Activated CD4-positive, alpha-beta memory T cell treated with anti-CD3 and anti-CD28 coated beads for 36 hours (primary cell): ENCODE measurements around the gene VANGL2. TPM values are rescaled to one million over a fixed set of nuclear protein-coding genes. Genes with fewer than 3 reads are reported as not detected.
A peak's percentile ranks its signal among the peaks of the same experiment; 100 is the strongest.

Experiments
- CTCF ChIA-PET: fragments of 350-600 bp; sonication (Branson Sonifier 250); formaldehyde crosslinking; loops from one replicate; lab custom pipeline; 2021; ENCODE audit warnings: antibody characterized with exemption, inconsistent platforms; lab: Charles Lee
- POLR2A ChIA-PET: fragments of 350-600 bp; sonication (Branson Sonifier 250); formaldehyde crosslinking; loops from one replicate; lab custom pipeline; 2021; ENCODE audit warnings: antibody characterized with exemption; lab: Charles Lee
- DNase-seq: peaks from one replicate; pipeline ENCODE4 v3.0.0-alpha.2; 2020
- H3K27ac Mint-ChIP-seq: one replicate; pipeline ENCODE4 v1.8.0; 2021; ENCODE audit warnings: mixed read lengths
- H3K27me3 Mint-ChIP-seq: one replicate; pipeline ENCODE4 v1.8.0; 2021; ENCODE audit warnings: mixed read lengths
- H3K36me3 Mint-ChIP-seq: one replicate; pipeline ENCODE4 v1.8.0; 2021; ENCODE audit warnings: mixed read lengths
- H3K4me1 Mint-ChIP-seq: one replicate; pipeline ENCODE4 v1.8.0; 2021; ENCODE audit warnings: low read depth, mixed read lengths
- H3K4me3 Mint-ChIP-seq: one replicate; pipeline ENCODE4 v1.8.0; 2021; ENCODE audit warnings: mild to moderate bottlenecking, mixed read lengths
- H3K9me3 Mint-ChIP-seq: one replicate; pipeline ENCODE4 v1.8.0; 2021; ENCODE audit warnings: mixed read lengths
- intact Hi-C: fragments of 100-400 bp; cut with micrococcal nuclease; formaldehyde crosslinking; loops from one replicate; pipeline ENCODE4 v1.15.1; 2023
- total RNA-seq, 2 experiments: library from RNA; stranded (reverse); gene quantifications; one replicate each; pipeline ENCODE4 v1.2.3, GENCODE V29; 2021

VANGL2 gene
- total RNA-seq, 2 experiments from 2014 or later, result not detected

DNA sequence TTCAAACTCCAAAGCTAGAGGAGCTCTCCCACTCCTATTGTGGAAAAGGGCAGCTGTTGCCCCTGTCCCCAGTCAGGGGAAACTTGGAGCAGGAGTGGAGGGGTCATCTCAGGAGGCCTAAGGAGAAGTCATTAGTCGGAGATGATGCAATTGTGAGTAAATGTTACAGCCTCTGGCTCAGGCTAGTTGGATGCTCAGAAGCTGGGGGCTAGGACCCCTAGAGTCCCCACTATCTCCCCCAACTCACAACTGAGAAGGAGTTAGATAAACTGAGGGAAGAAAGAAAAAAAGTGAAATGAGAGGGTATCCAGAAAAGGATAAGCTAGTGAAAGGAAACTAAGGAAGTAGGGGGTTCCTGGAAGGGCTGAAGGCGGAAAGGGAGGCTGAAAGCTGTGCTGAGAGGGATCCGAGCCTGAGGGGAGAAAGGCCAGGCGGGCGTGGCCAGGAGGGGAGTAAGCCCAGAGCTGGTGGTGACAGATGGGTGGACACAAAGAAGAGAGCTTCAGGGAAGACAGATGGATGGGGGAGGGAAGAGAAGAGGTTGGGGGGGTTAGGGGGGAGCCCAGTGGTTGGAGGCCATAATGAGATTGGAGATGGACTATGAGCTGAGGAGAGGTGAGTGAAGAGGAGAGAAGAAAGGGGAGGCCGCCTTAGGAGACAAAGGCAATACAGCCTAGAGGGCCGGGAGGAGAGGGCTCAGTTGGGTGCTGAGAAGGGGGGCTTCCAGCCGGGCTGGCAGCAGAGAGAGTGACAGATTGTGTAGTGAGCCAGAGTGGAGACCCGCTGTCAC is 38.0 kb upstream of the VANGL2 start:
- H3K9me3 Mint-ChIP-seq, result no peaks in the 10 kb centered on the region
- peaks cover 11% of the 10 kb centered on the region for H3K36me3 Mint-ChIP-seq
- H3K27ac Mint-ChIP-seq, result peak overlapping the region; percentile 68
- POLR2A ChIA-PET, result no interaction called here
- CTCF ChIA-PET, result interaction anchor here (1.2 to 2.5 kb wide), 3 partner anchors 10 to 277 kb away, joined by 3 to 9 read pairs (median 4); no protein-coding TSS in a partner anchor
- H3K4me1 Mint-ChIP-seq, result peaks cover 2% of the 10 kb centered on the region
- H3K27me3 Mint-ChIP-seq, result no peaks in the 10 kb centered on the region
- DNase-seq, result no peak
- no peak overlapping the region for H3K4me3 Mint-ChIP-seq
- intact Hi-C loops, result no loop called here

DNA sequence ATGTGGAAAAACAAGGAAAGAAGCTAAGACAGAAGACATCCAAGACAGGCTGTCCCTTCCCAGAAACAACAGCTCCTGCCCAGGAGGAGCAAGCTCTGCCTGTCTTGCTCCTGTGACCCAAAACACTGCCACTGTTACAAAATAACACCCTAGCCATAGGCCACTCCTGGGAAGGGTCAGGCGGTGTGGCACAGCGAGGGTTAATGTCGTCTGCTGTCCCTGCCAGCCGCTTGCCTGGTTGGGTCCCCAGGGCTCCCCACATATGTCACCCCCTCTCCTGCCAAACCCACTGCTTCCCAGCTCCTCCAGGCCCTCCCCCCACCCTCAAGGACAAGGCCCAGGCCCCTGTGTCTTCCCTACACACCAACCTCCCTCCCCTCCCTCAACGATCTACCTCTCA is 37.4 kb upstream of the VANGL2 start:
- POLR2A ChIA-PET, result no interaction called here

DNA sequence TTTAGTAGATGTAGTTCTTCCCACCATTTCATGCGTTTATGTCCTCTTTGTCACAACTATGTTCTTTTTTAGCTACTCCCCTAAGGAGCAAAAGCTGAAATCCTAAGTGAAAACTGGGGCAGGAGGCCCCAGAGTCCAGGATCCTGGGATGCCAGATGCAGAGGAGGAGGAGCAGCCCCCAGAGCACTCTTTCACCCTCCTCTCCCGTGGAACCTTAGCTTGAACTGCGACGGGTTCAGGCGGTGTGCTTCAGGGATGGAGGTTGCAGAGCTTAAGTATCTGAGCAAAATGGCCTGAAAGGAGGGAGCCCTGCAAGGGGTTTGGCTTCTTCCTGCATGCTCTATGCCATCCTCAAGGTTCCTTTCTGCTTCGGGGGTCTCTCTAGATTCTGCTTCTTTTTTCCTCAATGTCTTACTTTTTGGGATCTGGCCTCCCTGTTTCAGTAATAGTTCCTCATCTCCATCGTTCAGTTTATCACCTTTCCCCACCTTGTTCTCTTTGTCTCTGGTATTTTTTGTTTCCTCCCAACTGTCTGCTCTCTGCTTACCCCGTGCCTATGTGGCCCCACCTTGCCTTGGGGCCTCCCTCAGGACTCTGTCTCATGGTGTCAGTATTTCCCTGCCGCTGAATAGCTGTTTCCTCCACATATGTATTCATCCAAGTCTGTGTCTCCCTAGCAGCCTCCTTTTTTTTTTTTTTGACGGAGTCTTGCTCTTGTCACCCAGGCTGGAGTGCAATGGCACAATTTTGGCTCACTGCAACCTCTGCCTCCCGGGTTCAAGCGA is 36.2 kb upstream of the VANGL2 start:
- CTCF ChIA-PET, result interaction anchor here (1.4 to 2.5 kb wide), 3 partner anchors 9 to 13 kb away, joined by 4 to 9 read pairs (median 4); no protein-coding TSS in a partner anchor
- Mint-ChIP-seq H3K36me3 (peaks cover 1% of the 10 kb centered on the region), H3K9me3 (no peaks in the 10 kb centered on the region), H3K27ac (no peak overlapping the region), H3K4me1 (peaks cover 2% of the 10 kb centered on the region), H3K4me3 (no peak overlapping the region), H3K27me3 (no peaks in the 10 kb centered on the region)
- intact Hi-C loops, result no loop called here
- POLR2A ChIA-PET, result no interaction called here
- DNase-seq, result no peak

More for the DNA sequence above, 37.4 kb upstream of the VANGL2 start:
- CTCF ChIA-PET, result interaction anchor here (1.2 to 2.5 kb wide), 3 partner anchors 11 to 277 kb away, joined by 3 to 9 read pairs (median 4); no protein-coding TSS in a partner anchor
- Mint-ChIP-seq H3K4me3 (no peak overlapping the region), H3K27me3 (no peaks in the 10 kb centered on the region), H3K36me3 (peaks cover 10% of the 10 kb centered on the region), H3K4me1 (peaks cover 2% of the 10 kb centered on the region), H3K27ac (no peak overlapping the region), H3K9me3 (no peaks in the 10 kb centered on the region)
- intact Hi-C loops, result no loop called here
- DNase-seq, result no peak

DNA sequence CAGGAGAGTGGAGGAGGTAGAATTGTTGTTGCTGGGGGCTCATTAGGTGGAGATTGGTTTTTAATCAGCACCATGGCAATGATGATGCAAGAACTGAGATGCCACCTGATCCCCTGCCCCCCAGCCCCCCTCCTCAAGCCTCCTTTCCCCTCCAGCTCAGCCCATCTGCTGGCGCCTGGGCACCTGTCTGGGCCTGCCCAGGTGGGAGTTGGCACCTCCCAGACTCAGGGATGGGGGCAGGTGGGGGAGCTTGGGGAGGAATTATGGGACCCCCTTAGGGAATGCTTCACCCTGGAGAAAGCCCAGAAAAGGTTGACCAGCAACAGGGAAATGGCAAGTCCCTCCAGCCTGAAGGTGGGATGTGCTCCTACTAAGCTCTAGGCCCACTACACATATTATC is 35.0 kb upstream of the VANGL2 start:
- Mint-ChIP-seq H3K4me3 (no peak overlapping the region), H3K9me3 (no peaks in the 10 kb centered on the region), H3K27me3 (no peaks in the 10 kb centered on the region), H3K36me3 (no peaks in the 10 kb centered on the region), H3K4me1 (peaks cover 2% of the 10 kb centered on the region), H3K27ac (no peak overlapping the region)
- ChIA-PET CTCF (interaction anchor here (1.4 kb wide), 1 partner anchor 12 kb away, joined by 6 read pairs; no protein-coding TSS in a partner anchor), POLR2A (no interaction called here)
- no peak for DNase-seq
- intact Hi-C loops, result no loop called here

DNA sequence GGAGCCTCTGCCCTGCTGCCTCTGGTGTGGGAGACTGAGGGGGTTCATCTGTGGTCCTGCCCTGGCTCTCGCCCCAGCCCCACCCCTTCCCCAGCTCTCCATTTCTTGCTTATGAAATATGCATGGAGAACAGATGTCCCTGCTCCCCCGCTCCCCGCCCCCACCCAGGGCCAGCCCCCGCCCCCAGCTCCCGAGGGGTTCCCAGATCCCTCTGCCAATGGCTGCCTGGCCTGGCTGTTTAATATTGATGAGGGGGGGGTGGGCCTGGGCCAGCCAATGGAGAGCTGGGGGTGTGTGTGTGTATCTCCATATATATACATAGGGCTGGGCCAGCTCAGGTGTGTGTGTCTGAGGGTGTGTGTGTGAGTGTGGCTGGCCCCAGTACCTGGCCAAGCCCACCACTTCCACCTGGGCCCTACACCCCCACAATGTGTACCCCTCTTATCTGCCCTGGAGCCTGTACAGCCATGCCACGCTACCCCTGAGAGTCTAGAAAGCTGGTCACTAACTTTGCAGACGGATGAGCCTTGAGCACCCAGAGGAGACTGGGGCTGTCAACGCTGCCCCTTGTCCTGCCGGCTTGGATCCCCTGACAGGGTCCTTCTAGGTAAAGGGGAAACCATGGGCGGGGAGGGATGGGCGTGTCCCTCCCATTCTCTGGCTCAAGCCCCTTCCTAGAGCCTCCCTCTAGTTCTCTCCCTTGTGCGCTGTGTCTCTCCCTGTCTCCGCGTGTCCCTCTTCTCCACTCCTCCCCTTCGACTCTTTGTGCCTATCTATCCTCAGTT is 33.4 kb upstream of the VANGL2 start, which contains the start of gene NHLH1:
Gene NHLH1, plus strand, starts transcription at position 341 of the 785 bp plus-strand sequence. CDS start 3,661 bp downstream, outside the sequence.
- CTCF ChIA-PET, result interaction anchor here (1.4 to 2.1 kb wide), 2 partner anchors 10 kb away, joined by 6 read pairs; no protein-coding TSS in a partner anchor
- no peaks in the 10 kb centered on the region for H3K36me3 Mint-ChIP-seq
- DNase-seq, result no peak
- no peak within 1 kb of the TSS for H3K27ac Mint-ChIP-seq
- POLR2A ChIA-PET, result no interaction called here
- no peaks in the 10 kb centered on the region for H3K27me3 Mint-ChIP-seq
- H3K4me3 Mint-ChIP-seq, result no peak within 1 kb of the TSS
- intact Hi-C loops, result no loop called here
- no peaks in the 10 kb centered on the region for H3K9me3 Mint-ChIP-seq
- H3K4me1 Mint-ChIP-seq, result peaks cover 2% of the 10 kb centered on the region

DNA sequence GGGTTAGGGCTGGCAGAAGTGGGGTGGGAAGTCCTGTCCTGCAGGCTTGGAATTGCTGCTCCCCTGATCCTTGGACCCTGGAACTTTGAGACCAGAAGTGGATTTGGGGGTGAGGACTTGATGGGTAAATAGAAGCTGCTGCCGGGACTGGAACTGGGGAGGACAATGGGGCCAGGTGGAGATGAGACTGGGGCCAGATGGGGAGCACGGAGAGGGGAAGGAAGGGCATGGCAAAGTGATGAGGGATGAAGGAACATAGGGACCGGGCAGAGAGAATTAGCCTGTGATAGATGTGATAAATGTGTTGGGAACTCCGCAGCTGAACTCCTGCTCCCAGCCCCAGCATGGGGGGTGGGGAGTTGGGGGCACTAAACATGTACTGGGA is 32.9 kb upstream of the VANGL2 start:
- Mint-ChIP-seq H3K9me3 (no peaks in the 10 kb centered on the region), H3K27ac (no peak overlapping the region), H3K4me1 (no peaks in the 10 kb centered on the region), H3K27me3 (no peaks in the 10 kb centered on the region), H3K4me3 (no peak overlapping the region), H3K36me3 (no peaks in the 10 kb centered on the region)
- intact Hi-C loops, result no loop called here
- POLR2A ChIA-PET, result interaction anchor here (0.5 kb wide), 1 partner anchor 21 kb away, joined by 3 read pairs; no protein-coding TSS in a partner anchor
- DNase-seq, result no peak
- CTCF ChIA-PET, result interaction anchor here (1.0 to 2.1 kb wide), 2 partner anchors 10 to 76 kb away, joined by 3 to 6 read pairs; no protein-coding TSS in a partner anchor

DNA sequence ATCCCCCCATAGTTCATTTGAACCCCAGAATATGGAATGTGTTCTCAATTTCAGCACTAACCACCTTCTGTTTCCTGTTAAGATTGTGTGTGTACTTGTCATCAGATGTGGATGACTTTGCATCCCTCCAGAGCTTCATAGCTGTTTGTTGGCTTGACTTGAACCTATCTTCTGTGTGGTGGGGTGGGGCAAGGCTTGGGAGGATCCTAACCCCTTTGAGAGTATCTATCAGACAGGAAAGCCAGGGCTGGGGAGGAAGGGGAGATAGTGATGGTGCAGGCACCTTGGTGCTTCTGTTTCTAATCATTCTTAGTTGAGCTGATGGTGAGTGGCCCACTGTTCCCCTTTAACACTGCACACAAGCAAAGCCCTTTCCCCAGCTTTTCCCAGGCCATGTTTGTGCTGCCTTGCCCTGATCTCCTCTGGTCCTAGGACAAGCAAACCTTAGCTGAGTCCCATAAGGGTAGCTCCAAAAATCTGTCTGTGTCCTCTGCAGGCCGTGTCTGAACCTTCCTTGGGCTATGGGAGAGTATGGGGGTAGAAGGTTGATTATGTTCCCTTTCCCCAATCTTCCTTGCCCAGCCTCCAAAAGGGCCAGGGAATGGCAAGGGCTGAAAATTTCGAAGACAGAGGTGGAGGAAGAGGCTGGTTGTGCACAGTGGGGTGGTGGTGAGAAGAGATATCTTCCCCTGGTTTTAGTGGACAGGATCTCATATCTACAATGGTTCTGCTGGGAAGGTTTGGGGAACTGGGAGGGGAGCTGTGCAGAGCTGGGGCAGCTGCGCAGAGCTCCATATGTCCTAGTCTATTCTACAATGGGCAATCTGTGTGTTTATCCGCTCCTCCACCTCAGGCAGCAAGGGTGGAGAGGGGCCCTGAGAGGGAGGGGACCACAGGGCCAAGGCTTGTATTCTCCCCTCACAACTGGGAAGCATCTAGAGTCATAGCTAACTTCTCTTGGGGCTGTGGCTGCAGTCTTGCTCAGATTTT is 32.1 kb upstream of the VANGL2 start:
- no peaks in the 10 kb centered on the region for H3K9me3 Mint-ChIP-seq
- H3K4me3 Mint-ChIP-seq, result no peak overlapping the region
- ChIA-PET POLR2A (interaction anchor here (0.5 kb wide), 1 partner anchor 22 kb away, joined by 3 read pairs; no protein-coding TSS in a partner anchor), CTCF (interaction anchor here (1.0 to 2.1 kb wide), 2 partner anchors 9 to 76 kb away, joined by 3 to 6 read pairs; no protein-coding TSS in a partner anchor)
- no peak for DNase-seq
- no peaks in the 10 kb centered on the region for H3K36me3 Mint-ChIP-seq
- intact Hi-C loops, result no loop called here
- no peaks in the 10 kb centered on the region for H3K4me1 Mint-ChIP-seq
- H3K27me3 Mint-ChIP-seq, result no peaks in the 10 kb centered on the region
- H3K27ac Mint-ChIP-seq, result no peak overlapping the region

DNA sequence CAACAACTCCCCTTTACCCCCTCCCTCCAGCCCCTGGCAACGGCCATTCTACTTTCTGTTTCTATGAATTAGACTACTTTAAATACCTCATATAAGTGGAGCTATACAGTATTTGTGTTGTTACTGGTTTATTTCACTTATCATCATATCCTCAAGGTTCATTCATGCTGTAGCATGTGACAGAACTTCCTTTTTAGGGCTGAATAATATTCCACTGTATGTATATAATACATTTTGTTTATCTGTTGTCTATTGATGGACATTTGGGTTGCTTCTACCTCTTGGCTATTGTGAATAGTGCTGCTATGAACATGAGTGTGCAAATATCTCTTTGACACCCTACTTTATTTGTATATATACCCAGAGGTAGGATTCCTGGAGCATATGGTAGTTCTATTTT is 31.3 kb upstream of the VANGL2 start:
- DNase-seq, result no peak
- no peak overlapping the region for H3K27ac Mint-ChIP-seq
- intact Hi-C loops, result no loop called here
- H3K36me3 Mint-ChIP-seq, result no peaks in the 10 kb centered on the region
- H3K27me3 Mint-ChIP-seq, result no peaks in the 10 kb centered on the region
- ChIA-PET POLR2A (no interaction called here), CTCF (interaction anchor here (2.1 kb wide), 1 partner anchor 8 kb away, joined by 6 read pairs; no protein-coding TSS in a partner anchor)
- no peaks in the 10 kb centered on the region for H3K4me1 Mint-ChIP-seq
- no peaks in the 10 kb centered on the region for H3K9me3 Mint-ChIP-seq
- H3K4me3 Mint-ChIP-seq, result no peak overlapping the region

DNA sequence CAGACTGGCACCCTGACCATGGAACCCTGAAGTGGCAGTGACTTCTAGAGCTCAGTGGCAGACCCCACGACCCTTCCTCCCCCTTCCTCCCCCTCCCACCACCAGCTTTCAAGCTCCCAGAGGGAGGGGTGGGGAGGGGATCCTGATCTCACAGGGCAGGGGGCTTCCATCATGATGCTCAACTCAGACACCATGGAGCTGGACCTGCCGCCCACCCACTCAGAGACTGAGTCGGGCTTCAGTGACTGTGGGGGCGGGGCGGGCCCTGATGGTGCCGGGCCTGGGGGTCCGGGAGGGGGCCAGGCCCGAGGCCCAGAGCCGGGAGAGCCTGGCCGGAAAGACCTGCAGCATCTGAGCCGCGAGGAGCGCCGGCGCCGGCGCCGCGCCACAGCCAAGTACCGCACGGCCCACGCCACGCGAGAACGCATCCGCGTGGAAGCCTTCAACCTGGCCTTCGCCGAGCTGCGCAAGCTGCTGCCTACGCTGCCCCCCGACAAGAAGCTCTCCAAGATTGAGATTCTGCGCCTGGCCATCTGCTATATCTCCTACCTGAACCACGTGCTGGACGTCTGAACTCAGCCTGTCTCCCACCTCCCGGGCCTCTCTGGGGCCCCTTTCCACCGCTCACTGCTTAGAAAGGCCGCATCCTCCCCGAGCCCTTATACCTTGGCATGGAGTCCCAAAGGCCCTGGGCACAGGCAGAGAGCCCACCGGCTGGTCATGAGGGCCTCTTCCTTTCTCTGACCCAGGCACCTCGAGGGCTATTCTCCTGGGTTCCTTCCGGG is 29.6 kb upstream of the VANGL2 start:
- Mint-ChIP-seq H3K4me3 (no peak overlapping the region), H3K9me3 (no peaks in the 10 kb centered on the region), H3K4me1 (peaks cover 4% of the 10 kb centered on the region), H3K27ac (no peak overlapping the region), H3K36me3 (no peaks in the 10 kb centered on the region), H3K27me3 (no peaks in the 10 kb centered on the region)
- ChIA-PET CTCF (no interaction called here), POLR2A (no interaction called here)
- intact Hi-C loops, result no loop called here
- no peak for DNase-seq

DNA sequence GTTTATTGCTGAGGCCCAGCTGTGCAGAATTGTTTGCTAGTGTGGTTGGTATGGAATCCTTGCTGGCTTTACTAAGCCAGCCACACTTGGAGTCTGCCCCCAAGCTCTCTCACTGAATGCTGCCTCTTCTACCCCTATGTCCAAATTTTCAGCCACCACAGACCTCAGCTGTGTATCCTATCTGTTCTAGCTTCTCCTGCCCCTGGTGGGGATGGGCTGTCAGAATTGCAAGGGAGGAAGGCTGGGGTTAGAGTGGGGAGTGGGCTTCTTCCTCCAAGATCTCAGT is 29.1 kb upstream of the VANGL2 start:
- no peak overlapping the region for H3K4me3 Mint-ChIP-seq
- H3K4me1 Mint-ChIP-seq, result peaks cover 9% of the 10 kb centered on the region
- ChIA-PET CTCF (no interaction called here), POLR2A (no interaction called here)
- no peak for DNase-seq
- no peak overlapping the region for H3K27ac Mint-ChIP-seq
- no peaks in the 10 kb centered on the region for H3K9me3 Mint-ChIP-seq
- no peaks in the 10 kb centered on the region for H3K27me3 Mint-ChIP-seq
- no peaks in the 10 kb centered on the region for H3K36me3 Mint-ChIP-seq
- intact Hi-C loops, result no loop called here
